ENCODE measurements around the gene SNCB. TPM values are rescaled to one million over a fixed set of nuclear protein-coding genes. Genes with fewer than 3 reads are reported as not detected.
A peak's percentile ranks its signal among the peaks of the same experiment; 100 is the strongest.

The SNCB gene
- total RNA-seq, 1 donor from 2014 or later = 0.24 TPM

DNA sequence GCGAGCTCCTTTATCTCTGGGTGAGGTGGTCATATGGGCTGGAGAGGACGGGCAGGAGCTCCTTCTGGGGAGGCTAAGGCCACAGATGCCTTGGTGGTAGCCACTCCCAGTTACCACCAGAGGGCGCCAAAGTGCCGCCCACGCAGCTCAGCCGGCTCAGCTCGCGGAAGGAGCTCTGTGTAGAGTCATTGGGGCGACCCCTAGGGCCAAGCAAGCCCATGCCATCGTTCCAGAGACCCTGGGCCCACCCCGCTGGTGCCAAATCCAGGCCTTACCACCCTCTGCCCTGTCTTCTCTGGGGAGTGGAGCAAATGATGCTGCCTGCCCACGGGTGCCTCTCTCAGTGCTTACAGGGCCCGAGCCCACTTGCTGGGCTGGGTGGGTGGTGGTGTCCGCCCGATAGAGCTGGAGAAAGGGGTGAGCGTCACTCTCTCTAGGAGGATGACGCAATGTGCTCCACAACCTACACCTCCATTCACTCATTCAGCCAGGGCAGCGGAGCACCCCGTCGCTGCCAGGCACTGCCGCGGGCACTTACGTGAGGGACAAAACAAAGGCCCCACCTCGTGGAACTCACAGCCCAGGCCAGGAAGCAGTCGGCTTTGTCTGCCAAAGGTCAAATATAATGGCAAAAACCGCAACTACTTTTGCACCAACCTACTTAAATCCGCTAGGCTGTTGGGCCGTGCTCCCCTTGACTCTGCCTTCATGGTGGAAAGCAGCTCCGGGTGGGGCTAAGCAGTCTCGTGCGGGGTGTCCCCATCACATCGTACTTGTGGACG, 30.7 kb upstream of the SNCB start:
- Mint-ChIP-seq H3K36me3 (ENCODE audit: insufficient read depth) (peaks cover 4% of the 10 kb centered on the region), H3K9me3 (ENCODE audit: low read depth) (no peaks in the 10 kb centered on the region), H3K4me1 (ENCODE audit: low read depth) (no peaks in the 10 kb centered on the region), H3K27ac (no peak overlapping the region), H3K27me3 (peaks cover 17% of the 10 kb centered on the region), H3K4me3 (ENCODE audit: low read depth) (no peak overlapping the region)
- DNase-seq (ENCODE audit: low spot score, unreplicated experiment) = peak; percentile 77
- TF ChIP-seq, protein P1, sequence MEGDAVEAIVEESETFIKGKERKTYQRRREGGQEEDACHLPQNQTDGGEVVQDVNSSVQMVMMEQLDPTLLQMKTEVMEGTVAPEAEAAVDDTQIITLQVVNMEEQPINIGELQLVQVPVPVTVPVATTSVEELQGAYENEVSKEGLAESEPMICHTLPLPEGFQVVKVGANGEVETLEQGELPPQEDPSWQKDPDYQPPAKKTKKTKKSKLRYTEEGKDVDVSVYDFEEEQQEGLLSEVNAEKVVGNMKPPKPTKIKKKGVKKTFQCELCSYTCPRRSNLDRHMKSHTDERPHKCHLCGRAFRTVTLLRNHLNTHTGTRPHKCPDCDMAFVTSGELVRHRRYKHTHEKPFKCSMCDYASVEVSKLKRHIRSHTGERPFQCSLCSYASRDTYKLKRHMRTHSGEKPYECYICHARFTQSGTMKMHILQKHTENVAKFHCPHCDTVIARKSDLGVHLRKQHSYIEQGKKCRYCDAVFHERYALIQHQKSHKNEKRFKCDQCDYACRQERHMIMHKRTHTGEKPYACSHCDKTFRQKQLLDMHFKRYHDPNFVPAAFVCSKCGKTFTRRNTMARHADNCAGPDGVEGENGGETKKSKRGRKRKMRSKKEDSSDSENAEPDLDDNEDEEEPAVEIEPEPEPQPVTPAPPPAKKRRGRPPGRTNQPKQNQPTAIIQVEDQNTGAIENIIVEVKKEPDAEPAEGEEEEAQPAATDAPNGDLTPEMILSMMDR (IDR thresholded peaks at IDR 0.05; ENCODE audit: unreplicated experiment) = peak; percentile 95

DNA sequence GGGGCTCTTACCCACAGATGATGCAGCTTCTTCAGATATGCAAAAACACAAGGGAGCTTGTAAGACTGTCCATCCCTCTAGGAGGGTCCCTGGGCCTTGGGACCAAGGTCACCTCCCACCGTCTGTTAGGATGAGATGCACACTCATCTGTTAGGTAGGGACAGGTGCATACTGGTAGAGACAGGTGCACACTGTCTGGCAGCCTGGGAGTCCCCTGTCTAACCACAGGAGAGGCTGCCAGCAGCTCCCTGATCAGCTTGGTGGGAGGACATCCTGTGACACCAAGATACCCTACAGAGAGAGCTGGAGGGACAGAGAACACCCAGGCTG, 30.2 kb upstream of the SNCB start:
- no peak for DNase-seq (ENCODE audit: low spot score, unreplicated experiment)
- no peaks in the 10 kb centered on the region for H3K9me3 Mint-ChIP-seq (ENCODE audit: low read depth)
- TF ChIP-seq, protein P1 (IDR thresholded peaks at IDR 0.05; ENCODE audit: unreplicated experiment) = no peak
- H3K36me3 Mint-ChIP-seq (ENCODE audit: insufficient read depth) = peaks cover 4% of the 10 kb centered on the region
- H3K27me3 Mint-ChIP-seq = peaks cover 17% of the 10 kb centered on the region
- no peak overlapping the region for H3K27ac Mint-ChIP-seq
- H3K4me3 Mint-ChIP-seq (ENCODE audit: low read depth) = no peak overlapping the region
- no peaks in the 10 kb centered on the region for H3K4me1 Mint-ChIP-seq (ENCODE audit: low read depth)

DNA sequence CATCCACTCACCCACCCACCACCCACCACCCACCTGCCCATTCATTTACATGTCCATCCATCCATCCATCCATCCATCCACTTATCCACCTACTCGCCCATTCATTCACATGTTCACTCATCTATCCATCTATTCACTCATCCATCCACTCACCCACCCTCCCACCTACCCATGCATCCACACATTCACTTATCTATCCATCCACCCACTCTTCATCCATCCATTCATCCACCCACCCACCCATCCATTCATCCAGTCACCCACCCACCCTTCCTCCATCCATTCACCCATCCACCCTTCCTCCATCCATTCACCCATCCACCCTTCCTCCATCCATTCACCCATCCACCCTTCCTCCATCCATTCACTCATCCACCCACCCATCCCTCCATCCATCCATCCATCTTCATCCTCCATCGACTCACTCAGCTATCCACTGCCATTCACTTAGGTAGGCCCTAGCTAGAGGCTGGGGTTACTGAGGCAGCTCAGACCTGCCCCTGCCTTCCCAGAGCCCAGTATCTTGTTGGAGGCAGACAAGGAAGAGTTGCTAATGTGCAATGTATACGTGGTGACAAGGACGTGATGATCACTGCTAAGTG, 29.6 kb upstream of the SNCB start:
- H3K27ac Mint-ChIP-seq = no peak overlapping the region
- H3K27me3 Mint-ChIP-seq = peaks cover 13% of the 10 kb centered on the region
- H3K4me3 Mint-ChIP-seq (ENCODE audit: low read depth) = no peak overlapping the region
- no peaks in the 10 kb centered on the region for H3K4me1 Mint-ChIP-seq (ENCODE audit: low read depth)
- no peaks in the 10 kb centered on the region for H3K9me3 Mint-ChIP-seq (ENCODE audit: low read depth)
- TF ChIP-seq, protein P1 (IDR thresholded peaks at IDR 0.05; ENCODE audit: unreplicated experiment) = no peak
- DNase-seq (ENCODE audit: low spot score, unreplicated experiment) = no peak
- H3K36me3 Mint-ChIP-seq (ENCODE audit: insufficient read depth) = peaks cover 4% of the 10 kb centered on the region

DNA sequence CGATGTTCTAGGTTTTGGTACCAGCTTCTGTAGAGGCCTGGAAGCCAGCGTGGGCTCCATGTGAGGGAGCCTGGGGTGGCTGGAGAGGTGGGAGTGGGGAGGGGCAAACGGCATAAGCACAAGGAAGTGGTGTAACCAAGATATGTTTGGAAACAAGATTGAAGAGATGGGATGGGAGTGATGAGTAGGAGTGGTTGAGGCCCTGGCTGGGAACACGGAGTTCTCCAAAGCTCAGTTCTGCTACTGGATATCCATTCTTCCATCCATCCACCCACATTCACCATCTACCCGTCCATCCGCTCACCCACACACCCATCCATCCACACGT, 29.1 kb upstream of the SNCB start:
- H3K4me1 Mint-ChIP-seq (ENCODE audit: low read depth) = no peaks in the 10 kb centered on the region
- DNase-seq (ENCODE audit: low spot score, unreplicated experiment) = no peak
- TF ChIP-seq, protein P1 (IDR thresholded peaks at IDR 0.05; ENCODE audit: unreplicated experiment) = no peak
- H3K27me3 Mint-ChIP-seq = peaks cover 13% of the 10 kb centered on the region
- H3K27ac Mint-ChIP-seq = no peak overlapping the region
- H3K36me3 Mint-ChIP-seq (ENCODE audit: insufficient read depth) = peaks cover 4% of the 10 kb centered on the region
- no peaks in the 10 kb centered on the region for H3K9me3 Mint-ChIP-seq (ENCODE audit: low read depth)
- H3K4me3 Mint-ChIP-seq (ENCODE audit: low read depth) = no peak overlapping the region

DNA sequence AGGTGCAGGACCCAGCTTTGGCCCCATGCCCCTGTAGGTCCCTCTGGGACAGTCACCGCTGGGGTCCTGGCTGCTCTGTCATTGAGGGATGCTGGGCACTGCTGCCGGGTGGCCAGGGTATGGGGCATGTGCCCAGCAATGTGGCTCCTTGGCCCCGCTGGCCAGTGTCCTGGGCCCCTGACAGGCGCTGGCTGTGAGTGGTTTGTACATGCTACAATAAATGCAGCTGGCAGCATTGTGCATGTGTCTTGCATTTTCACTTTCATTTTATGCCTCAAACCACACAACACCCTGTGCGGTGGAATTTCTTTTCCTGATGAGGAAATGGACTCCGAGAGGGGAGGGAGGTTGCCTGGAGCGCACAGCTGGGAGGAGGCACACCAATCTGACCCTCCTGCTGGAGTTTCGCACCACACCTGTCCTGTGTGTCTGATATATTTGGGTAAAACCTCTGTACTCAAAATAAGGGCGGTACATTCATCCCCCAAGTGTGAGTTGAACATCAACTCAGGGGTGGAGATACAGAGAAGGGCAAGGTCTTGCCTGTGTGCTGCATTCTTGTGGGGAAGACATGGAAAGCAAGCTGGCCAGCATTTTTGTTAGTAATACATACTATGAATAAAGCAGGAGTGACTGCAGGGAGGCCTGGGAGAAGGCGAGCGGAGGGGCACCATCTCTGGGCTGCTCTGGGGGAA, 28.6 kb upstream of the SNCB start:
- no peak overlapping the region for H3K27ac Mint-ChIP-seq

More for the DNA sequence above, 28.6 kb upstream of the SNCB start:
- Mint-ChIP-seq H3K36me3 (ENCODE audit: insufficient read depth) (peaks cover 4% of the 10 kb centered on the region), H3K27me3 (peaks cover 8% of the 10 kb centered on the region), H3K9me3 (ENCODE audit: low read depth) (no peaks in the 10 kb centered on the region), H3K4me3 (ENCODE audit: low read depth) (no peak overlapping the region), H3K4me1 (ENCODE audit: low read depth) (no peaks in the 10 kb centered on the region)
- no peak for DNase-seq (ENCODE audit: low spot score, unreplicated experiment)
- TF ChIP-seq, protein P1 (IDR thresholded peaks at IDR 0.05; ENCODE audit: unreplicated experiment) = no peak

Measured in progenitor cell of endocrine pancreas (in vitro differentiated cells).